DMS153 treated with DMSO at 0.1 percent for 48 hours (cell line): Measurements from ENCODE around the gene FBXW8.

Experiments used
- DNase-seq: peaks from one replicate; lab custom pipeline; 2025; ENCODE audit not compliant: unreplicated experiment; lab: John Stamatoyannopoulos, UW

FBXW8 gene

DNA sequence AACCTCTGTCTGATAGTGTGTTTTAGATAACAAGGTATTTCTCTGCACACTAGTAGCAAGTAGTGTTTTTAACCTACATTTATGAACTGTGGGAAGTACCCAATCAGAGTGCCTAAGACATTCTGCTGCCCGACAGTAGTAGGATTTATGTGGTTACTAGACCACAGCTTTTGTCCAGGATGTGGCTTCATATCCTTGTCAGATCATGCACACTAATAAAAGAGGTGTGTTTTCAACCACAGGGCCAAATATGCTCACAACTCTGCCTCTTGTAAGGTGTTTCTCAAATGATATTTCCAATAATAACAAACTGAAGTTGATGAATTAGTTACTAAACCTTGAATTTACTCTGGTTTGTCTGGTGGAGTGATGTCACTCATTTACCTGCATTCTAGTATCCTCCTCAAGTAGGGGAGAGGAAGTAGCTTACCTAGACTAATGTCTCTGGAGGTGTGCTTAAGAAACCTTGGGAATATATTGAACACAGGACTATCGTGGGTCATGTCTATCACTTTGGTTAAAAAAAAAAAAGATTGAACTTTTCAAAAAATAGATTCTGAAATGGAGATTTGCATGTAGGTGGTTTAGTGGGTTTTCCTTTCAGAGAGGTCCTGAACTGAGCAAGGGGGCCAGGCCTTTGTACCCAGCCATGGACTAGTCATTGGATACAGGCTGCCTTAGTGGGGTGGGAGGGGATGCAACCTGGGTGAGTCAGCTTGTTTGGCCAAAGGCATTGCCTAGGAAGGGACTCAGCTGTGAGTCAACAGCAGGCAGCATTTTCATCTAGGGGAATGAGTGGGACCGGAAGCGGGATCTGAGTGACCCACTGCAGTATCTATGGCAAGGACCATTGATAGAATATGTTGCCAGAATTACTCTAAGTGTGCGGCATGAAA is 14.1 kb downstream of the FBXW8 start:
- DNase-seq, result no peak

DNA sequence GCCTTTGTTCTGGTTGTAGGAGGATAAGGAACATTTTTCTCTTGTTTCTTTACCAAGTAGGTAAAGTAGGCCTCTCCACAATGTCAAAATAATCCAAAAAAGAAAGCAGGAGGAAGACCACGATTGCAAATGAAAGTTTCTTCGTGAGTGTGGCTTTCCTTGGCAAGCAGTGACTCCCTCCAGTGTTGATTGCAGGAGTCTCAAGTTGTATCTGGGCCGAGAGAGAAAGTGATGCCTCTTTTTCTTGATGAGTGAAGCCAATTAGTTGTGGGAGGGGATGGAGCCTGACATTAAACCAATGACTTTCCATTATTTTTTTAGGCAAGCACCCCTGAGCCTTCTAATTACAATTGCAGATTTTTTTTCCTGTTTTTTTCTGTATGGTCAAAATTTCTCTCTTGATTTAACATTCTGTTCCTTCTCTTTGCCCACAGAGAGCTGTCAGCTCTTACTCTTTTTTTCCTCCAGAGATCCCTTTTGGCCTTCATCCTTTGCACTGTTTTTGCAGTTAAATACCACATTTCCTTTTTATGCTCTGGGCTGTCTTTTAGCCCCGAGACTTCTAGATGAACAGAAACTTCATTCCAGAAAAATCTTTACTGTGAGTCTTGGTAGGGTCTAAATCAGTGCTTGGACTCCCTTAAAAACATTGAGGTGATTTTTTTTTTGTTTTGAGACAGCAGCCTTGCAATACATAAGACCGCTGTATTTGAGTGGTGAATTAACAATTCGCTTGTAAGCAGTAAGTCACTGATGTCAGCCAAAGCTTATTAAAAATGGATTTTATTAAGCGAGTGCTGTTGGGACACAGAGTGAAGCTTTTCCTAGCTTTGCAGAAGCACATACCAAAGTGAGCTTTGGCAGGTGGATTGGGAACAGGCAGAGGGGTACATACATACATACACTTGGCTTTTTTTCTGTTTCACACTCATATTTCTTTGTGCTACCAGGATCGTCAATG is 15.8 kb downstream of the FBXW8 start:
- no peak for DNase-seq

DNA sequence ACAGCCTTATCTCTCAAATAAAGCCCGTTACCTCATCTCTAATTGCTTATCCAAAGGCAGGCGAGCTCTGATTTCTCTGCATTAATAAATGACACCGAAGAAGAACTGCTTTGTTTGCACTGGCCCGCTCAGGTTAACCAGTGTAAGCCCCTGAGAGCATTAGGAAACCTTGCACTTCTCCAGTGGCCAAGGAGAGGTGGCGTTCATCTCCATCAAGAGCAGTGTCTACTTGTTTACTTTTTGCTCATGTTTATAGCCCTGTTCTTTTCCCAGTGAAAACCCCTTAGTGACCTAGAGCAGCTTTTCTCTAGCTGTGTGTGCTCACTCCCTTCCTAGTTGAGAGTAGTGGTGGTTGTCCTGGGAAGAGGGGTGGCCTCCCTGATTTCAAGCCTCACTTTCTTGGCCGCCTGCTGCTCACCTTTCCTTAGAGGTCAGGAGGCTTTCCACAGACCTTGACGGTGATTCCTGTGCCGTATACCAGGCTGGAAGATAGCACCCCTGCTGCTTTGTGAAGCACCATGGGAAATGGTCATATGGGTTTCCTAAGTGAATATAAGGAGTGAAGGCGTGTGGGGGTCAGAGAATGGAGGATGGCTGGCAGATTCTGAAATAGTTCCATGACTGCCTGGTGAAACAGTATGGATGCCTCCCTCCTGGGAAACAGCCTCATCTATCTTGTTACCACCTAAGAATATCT is 16.6 kb downstream of the FBXW8 start:
- DNase-seq, result no peak

DNA sequence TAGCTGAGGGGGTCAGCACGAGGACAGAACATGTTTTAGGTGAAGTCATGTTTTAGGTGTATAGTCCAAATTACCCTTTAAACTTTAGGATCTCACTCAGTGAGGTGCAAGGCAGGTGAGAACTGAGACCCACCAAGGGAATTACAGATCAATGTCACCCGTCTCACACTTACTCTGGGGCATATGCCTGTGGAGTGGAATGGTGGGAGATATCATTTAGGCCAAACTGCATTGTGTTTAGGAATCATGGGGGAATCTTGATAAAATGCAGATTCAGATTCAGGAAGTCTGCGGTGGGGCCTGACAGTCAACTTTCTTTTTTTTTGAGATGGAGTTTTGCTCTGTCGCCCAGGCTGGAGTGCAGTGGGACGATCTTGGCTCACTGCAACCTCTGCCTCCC is 17.8 kb downstream of the FBXW8 start:
- DNase-seq, result no peak

DNA sequence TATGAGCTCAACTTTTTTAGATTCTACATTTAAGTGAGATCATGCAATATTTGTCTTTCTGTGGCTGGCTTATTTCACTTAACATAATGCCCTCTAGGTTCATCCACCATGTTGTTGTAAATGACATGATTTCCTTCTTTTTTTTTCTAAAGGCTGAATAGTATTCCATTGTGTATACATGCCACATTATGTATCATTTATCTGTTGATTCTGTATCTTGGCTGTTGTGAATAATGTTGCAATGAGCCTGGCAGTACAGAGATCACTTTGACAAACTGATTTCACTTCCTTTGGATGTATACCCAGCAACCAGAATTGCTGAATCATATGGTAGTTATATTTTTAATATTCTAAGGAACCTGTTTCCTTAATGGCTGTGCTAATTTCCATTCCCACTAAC is 19.1 kb downstream of the FBXW8 start:
- DNase-seq, result no peak

DNA sequence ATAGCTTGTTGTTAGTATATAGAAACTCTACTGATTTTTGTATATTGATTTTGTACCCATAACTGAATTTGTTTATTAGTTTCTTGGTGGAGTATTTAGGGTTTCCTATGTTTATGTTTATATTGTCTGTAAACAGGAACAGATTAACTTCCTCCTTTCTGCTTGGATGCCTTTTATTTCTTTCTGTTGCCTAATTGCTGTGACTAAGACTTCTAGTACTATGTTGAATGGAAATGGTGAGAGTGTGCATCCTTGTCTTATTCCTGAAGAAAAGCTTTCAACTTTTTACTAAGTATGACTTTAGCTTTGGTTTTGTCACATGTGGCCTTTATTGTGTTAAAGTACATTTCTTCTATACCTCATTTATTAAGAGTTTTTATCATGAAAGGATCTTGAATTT is 20.9 kb downstream of the FBXW8 start:
- no peak for DNase-seq

DNA sequence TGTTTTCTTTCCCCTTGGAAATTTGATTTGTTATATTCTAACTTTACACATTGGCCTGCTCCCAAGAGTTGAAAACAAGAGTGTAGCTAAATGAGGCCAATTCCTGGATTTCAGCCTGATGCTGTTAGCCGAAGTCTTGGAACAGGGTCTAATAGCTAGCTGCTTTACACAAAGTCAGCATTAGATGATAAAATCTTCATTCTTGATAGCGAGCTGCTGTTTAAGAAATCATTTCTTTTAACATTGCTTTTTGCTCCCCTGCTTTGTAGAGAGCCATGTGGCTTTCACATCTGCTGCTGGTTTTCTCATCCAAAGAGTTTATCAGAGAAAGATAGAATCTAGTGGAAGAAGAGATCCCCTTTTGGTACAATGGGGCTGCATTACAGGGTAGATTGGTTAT is 22.3 kb downstream of the FBXW8 start:
- DNase-seq, result no peak

DNA sequence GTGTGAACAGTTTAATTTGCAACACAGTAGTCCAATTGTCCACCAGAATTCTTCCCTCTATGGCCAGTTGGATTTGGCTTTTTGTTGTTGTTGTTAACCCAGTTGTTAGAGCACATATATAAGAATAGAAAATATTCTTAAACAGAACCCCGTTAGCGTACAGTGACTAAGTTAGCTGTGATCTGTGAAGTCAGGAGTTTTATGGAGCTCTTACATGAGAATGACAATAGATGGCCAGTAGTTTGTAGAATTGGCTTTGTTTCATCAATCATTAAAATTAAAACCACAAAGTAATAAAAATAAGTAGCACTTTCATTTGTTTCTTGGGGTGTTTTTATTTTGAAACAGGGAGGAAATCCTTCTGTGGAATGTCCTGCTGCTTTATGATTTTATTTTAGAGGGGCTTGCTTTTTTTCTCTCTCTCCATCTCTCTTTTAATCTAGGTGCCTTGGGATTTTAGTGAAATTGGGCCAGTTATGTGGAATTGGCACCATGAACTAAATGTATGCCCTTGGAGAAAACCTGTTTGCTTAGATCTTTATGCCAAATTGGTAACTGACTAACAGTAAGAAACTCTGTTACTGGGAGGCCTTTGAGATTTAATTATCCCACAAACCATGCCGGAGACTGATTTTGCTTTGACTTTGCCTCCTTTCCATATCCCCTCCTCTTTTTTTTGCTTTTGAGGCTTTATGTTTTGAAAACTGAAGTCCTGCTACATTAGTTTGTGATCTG is 22.9 kb downstream of the FBXW8 start:
- DNase-seq, result no peak

DNA sequence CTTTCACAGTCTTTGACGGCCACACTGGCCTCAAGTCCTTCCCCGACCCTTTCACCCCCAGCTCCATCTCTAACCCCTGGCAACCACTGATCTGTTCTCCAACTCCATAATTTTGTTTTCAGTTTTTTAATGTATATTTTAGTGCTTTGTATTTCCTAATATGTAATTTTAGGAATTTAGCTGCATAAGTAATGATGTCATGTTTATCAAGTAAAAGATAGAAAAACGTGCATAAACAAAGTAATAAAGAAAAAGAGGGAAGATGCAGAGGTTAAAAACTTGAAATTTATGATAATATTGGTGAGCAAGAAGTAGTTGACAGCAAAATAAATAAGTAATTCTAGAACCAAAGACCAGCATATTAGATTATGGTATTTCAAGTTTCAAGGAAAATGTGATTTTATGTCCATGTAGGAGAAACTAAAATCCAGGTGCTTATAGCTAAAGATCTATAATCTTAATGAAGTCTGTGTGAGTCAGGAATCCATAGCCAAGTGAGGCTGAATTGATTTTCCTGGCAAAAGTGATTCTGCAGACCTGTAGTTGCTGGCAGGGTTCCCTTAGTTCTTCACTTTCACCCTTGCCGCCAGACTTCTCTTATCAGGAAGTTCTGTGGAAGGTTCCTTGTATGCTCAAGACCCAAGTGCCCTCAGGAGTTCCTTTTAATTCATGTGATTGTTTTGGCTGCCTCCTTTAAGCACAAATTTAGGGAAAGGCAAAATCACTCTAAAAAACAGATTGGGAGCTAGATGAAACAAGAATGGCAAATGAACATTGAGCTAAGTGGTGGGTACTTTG is 24.4 kb downstream of the FBXW8 start:
- no peak for DNase-seq

DNA sequence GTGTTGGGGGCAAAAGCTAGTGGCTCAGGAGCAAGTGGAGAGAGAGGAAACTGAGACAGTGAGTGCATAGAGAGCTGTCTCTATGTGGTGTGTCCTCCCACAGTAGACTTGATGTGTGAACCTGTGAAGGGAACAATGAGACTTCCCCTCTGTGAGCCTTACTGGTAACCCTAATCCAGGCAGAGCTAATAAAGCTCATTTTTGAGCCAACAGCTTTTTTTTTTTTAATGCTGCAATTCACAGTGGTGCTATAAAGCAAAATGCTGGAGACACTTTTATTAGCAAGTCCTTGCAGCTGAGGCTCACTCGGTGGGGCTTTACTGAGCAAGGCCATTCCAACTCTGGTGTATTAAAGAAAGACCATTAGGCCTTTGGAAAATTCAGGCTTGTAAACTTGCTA is 26.9 kb downstream of the FBXW8 start:
- no peak for DNase-seq

DNA sequence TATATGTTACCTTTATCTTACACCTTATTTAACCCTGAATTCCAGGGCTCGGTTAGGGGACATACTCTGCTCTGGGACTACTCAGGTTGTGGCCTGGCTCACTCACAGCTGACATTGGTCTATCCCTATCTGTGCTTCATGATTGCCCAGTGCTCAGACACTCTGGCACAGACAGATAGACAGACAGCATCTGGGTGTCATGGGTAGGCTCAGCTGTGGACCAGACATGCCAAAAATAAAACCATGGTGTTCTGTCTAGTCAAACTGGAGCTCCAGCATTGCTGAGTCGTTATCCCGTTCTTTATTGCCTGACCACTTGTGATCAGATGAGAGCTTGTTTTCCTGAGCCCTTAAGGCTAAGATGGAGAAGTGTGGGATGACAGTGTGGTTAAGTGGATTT is 29.0 kb downstream of the FBXW8 start:
- DNase-seq, result no peak

DNA sequence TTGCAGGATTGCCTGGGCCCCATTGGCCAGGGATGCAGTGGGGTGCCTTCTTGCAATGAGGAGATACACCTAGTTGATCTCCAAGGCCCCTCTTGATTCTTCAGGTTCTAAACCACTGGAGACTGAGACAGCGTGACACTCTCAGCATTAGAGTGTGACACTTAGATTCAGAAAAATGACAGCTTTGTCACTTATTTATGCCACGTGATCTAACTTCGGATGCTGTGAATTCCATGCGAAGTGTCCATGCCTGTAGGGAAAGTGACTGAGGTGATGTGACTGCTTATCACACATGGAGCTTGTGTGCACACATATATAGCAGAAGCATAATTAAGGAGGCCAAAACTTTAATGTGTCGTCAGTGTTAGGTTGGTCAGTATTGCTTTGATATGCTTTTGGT is 30.4 kb downstream of the FBXW8 start:
- no peak for DNase-seq

DNA sequence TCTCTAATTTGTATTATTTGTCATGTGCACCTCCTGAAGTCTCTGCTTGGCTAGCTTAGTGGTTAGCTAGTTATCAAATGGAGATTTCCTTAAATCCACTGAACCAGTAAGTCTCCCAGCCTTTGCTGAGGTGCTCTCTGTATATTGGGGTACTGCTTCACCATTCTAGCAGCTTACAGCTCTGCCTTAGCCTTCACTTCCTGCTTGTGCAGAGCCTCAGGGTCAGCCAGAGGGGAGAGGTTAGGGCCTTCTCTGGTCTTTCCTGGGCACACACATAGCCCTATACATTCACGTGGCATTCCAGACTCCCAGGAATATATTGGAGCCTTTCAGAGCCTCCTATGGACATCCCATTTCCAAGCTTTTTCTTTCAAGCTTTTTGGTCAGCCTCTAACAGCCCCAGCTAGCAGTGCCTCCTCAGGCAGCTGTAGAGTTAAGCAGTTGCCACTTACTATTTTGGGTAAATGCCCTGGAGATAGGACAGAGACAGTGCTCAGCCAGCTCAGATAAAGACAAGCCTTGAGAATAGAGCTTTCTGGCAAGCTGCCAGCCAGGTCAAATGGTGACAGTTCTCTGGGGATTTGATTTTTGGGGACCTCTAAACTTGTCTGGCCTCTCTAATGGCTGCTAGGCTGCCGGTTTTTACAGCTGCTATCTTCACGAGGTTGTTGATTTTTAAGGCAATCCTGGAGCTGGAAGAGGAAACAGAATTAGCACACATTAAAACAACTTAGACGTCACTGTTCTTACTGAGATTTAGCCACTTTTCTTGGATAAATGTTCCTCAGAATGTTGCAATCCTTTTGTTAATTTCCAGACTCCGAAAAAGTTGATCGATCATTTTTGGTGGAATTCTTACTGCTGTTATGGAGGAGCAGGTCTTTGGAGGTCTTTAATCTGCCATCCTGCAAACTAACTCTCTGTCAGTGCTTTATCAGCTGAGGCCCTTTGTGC is 32.9 kb downstream of the FBXW8 start:
- no peak for DNase-seq

DNA sequence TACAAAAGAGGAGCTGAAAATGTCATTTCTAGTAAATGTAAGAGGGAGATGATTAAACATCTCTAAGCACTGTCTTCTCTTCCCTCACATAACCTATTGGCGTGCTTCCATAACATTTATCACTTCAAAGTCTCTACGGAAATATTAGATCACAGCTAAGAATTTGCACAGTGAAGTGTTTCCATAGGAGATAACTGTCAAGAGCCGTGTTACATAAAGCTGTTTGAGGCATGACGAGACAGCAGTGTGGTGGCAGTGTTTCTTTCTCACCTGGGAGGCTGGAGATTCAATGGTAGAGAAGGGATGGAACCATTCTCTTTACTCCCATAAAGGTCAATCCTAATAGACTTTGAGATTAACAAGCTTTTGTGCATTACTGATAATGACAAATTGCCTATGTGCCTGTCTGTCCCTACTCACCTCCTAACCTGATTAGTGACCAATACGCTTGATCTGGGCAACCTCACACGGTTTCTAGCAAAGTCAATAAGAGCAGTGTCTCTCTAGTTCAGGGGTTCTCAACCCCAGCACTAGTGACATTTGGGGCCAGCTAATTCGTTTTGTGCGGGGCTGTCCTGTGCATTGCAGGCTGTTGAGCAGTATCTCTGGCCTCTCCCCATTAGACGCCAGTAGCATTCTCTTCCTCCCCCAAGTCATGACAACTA is 35.3 kb downstream of the FBXW8 start:
- no peak for DNase-seq

DNA sequence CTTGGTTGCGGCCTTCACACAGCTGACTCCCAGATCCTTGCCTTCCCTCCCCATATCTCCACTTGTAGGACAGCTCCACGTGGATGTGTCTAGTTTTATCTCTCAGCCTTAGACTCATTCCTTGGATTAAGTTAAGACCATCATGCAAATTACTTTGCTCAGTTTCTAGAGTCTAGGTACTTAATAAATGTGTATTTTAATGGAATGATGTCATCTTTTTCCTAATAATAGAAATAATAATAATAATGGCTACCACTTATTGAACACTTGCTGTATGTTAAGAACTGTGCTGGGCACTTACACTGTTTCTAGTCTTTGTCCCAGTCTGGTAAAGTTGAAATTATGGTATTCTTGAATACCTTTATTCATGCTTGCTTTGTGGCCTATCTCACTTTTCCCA is 37.5 kb downstream of the FBXW8 start:
- DNase-seq, result no peak

DNA sequence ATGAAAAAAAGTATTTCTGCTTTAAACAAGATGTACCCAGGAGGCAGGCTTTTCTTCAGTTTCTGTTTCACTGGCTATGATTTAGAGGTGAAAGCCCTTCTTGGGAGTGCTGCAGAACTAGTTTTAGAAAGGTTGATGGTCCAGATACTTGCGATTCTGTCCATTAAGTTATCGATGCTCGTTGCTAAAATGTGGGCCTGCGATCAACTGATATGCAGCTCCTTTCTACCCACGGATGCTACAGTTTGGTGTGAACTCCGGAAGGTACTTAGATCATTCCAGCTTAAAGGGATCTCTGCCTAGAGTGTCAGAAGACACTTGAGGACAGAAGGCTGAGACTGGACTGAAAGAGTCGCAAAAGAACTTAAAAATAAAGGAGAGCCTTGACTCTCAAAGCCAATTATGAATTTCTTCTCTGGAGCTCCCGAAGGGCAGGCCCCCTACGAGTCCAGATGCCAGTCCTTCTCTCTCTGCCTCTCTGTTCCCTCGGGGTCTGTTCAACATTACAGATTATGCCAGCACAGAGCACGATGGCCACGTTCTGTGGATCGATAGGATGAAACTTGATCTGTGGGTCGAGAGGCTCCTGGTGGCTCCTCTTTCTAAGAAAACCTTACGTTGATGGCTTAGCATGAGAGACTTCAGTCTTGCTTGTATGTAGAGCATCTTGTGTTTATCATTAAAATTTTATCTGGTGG is 40.0 kb downstream of the FBXW8 start:
- no peak for DNase-seq

DNA sequence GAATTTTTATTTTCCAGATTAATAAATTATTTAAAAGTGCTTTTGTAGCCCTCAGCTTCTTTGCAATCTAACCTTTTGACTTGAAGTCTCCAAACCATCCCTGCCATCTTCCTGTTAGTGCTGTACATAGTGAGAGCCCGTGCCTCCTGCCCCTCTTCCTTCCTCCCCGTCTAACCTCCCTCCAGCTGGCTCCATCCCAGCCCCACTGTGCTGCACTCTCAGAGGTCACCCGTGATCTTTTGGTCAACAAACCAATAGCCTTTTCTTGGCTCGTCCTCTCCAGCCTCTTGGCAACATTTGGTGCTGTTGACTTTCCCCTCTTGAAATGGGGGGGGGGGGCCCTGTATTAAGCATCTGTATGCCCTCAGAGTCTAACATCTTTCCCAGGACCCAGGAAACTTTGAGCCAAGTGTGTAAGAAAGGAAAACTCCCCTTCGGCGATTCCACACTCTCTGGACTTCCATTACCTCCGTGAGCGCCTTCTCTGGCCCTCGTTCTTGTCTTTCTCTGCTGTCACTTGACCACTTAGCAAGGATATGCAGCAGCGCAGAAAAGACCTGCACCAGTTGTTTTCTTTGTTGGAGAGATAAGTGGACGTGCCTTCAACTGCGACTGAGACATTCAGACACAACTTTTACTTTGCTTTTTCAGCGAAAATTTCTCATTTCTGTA is 44.1 kb downstream of the FBXW8 start:
- no peak for DNase-seq
